HG02840 (cell line): Measurements from ENCODE around the gene SAMM50.

Experiments used
- ATAC-seq: cut with Tn5 transposase; IDR thresholded peaks from one replicate; pipeline ENCODE4 v1.9.1; 2021; ENCODE audit warnings: mild to moderate bottlenecking, moderate library complexity, moderate number of reproducible peaks; ENCODE audit not compliant: unreplicated experiment, low FRiP score

SAMM50 gene

DNA sequence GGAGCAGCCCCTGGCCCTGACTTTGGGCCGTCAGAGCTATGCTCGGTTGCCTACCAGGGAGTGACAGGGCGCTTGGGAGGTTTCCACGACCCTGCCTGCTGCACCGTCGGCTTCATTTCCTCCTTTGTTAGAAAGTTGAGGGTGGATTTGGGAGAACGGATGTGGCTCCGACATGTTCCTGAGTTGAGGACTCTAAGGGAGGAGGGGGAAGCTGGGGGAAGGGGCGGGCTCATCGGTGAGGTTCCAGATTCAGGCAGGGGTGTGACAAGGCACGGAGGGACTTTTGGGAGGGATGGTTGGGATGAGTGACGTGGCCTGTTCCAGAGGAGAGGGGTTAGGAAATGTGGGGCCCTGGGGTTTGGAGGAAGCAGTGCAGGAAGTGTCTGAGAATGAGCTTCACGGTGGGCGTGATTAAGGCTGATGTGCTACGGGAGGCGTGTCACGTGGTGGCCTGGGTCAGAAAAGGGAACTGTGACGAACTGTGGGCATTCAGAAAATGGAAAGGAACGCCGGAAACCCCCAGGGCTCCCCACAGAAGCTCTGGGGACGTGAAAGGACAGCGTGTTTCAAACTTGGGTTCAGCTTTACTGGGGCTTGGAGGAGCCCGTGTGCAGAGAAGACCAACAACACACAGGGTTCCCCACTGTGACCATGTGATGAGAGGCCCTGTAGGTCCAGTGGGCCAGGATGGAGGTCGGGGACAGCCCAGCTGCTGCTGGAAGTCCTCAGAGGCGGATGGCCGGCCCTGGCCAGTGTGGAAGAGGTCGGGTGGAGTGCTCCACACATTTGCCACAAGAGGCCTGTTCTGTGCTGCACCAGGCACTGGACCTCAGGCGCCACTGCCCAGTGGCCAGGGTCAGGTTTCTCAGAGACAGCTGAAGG lies 71.6 kb downstream of the SAMM50 start:
- peak; percentile 51 for ATAC-seq

DNA sequence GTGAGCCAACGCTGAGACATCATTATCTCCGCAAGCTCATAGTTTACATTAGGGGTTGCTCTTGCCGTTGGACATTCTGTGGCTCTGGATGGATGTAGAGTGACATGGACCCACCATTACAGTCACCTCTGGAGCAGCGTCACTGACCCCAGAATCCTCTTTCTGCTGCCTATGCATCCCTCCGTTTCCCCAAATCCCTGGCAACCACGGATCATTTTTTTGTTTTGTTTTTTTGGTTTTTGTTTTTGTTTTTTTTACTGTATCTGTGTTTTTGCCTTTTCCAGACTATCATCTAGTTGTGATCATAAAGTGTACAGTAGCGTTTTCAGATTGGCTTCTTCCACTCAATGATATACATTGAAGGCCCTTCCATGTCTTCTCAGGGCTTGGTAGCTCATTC lies 72.8 kb downstream of the SAMM50 start:
- no peak for ATAC-seq

DNA sequence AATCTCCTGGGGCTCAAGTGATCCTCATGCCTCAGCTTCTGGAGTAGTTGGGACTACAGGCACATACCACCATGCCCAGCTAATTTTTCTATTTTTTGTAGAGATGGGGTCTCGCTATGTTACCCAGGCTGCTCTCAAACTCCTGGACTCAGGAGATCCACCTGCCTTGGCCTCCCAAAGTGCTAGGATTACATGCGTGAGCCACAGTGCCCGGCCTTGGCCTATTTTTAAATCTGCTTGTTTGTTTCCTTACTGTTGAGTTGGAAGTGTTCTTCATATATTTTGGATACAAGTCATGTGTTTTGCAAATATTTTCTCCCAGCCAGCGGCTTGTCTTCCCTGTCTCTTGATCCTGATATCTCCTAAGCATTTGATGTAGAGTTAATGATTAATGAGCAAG lies 73.8 kb downstream of the SAMM50 start:
- no peak for ATAC-seq

DNA sequence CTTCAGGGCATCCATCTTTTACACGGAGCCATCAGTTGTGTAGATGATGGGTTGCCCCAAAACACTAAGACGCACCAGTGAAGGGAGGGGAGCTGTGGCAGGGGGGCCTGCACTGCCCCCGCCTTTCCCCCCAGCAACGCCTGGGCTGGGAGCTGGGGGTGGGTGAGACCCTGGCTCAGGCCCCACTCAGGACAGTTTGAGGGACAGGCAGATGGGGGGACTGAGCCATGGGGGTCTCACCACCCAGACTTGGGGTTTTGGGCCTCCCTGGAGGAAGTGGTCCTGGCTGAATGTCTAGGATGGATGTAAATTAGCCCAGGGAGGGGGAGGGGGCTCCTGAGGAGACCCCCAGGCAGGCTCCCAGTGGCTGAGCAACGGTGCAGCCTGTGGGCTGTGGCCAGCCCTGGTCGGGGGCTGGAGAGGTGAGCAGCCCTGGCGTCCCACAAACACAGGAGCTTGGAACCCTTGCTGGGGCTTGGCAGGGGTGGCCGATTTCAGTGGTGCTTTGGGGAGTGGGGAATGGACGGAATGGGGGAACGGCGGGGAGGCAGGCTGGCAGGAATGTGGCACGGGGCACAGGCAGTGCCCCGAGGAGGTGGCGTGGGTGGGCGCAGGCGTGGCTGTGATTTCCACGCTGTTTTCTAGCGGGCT lies 74.9 kb downstream of the SAMM50 start:
- ATAC-seq, result no peak

DNA sequence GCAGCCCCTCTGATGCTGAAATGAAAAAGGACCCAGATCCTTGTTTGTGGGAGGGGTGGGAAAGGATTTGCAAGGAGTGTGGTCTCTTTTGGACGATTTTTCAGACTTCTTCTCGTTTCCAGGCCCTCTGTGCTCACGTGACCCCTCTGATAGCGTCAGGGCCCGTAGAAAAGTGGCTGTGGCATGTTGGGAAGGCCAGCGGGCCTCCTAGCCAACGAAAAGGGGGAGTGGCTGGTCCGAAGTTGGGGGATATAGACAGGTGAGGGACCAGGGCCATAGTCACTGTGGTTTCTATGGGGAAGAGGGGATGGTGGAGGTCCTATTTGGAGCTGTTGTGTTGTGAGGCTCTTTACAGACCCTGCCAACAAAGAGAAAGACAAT lies 75.5 kb downstream of the SAMM50 start:
- ATAC-seq, result no peak

DNA sequence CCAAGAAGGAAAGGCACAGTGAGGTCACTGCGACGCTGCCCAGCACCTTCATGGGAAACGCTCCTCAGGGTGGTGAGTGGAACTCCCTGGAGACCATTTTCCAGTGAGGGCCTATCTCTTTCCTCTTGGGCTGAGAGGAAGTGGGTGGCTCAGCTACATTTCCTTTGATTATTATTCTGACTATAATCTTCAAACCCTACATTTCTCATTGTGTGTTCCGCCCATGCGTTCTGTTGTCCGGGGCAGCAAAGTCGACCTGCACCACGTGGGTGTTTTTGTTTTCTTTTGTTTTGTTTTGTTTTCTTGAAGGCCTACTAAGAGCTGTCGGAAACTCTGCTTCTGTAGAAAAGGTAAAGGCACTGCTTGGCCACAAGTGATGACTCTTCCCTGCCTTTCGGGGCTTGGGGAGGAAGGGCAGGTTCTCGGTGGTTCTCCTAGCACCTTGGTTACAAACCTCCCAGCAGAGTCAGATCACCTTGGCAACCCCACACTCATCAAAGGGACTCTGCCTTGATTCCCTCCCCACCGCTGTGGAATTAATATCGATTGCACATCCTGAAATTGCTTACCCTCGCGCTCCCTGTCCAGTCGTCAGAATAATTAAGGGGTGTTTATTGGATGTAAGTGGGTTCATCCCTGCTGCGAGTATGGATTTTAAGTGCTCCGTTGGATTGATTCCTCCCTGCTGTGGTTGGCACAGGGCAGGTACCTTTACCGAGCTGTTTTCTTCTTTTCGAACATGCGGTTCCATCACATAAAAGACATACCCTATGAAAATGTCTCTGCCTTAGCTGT lies 76.1 kb downstream of the SAMM50 start:
- no peak for ATAC-seq

DNA sequence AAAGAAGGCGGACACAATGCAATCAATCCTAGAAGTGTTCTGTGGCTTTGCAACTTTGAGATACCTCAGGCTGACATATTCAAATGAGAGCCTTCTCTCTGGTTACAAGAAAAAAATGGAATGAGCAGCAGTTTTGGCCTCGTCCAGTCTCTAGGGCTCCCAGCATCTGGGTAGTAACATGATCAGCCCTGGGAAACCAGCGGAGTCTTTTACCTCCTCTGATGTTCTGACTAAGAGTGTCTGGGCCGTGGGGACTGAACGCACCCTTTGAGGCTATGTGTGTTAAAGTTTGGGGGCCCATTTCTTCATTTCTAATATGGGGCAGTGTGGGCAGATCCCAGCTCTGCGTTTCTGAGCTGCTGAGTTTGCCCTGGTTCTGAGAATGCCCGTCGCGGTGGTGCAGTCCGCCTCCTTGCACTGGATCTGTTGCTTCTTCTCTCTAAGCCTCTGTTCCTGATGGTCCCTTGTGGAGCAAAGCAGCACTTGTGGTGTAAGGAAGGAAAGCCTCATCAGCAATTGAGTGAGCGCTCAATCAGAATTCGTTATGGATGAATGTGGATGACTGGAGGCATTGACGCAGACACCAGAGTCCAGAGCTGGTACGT lies 77.0 kb downstream of the SAMM50 start:
- ATAC-seq, result no peak

DNA sequence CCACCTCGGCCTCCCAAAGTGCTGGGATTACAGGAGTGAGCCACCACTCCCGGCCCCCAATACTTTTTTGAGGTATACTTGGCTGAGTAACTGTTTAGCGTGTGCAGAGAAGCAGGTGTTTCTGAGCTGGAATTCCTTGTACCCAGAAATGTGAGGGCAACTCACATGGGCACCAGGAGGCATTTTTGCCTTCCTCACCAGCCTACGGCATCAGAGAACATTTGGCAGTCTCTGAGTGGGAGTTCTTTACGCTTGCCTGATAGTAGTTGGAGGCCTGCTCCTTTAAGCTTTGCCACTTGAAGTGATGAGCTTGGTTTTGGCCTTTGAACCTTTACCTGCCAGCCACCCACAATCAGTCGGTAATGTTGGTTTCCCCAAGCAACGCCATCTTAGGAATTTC lies 78.0 kb downstream of the SAMM50 start:
- ATAC-seq, result no peak

DNA sequence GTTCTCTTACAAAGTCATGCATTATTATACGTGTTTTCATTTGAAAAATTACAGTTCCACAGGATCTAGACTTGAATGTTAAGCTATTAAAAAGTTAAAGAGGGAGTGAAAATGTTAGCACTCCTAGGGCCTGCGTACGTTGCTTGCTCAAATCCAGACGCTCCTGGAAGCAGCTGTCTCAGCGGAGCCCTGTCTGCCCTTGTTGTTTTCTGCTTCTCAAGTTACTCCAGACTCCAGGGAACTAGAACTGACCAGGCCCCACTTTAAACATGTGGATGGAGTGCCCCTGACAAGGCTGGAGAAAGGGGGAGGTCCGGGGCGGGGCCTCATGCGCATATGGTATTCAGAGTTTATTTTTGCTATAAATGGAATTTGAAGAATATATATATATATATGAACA lies 78.5 kb downstream of the SAMM50 start:
- ATAC-seq, result no peak

DNA sequence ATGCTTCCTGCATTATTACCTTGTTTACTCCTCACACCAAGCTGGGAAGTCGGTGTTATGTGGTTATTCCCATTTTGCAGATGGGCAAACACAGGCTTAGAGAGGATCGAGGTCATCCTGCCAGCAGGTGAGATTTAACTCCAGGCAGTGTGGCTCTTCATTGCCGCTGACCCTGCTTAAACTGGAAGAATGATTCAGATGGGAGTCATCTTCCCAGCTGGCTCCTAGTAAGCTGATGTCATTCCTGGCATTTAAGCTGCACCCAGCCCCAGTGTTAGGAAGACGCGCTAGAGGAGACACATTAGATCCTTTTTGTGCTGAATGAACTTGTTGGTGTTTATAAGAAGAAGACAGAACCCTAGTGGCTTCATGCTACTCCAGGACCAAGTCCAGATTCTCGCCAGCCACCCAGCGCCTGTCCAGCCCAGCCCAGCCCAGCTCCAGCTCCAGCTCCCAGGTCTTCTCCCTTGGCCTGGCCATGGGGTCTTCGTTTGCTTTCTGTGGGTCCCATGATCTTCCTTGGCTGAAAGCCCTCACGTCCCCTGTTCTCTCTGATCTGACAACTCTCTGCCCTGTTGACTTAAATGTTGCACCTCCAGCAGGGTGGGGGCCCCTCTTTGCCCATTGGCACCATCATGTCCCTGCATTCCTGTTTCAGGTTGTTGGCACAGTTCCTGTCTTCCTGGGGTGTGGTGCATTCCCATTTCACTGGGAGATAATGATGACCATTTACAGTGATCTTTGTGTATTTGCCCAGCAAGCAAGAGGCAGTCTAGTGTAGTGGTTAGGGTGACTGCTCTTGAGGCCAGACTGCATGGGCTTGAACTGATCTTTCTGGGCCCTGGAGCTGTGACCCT lies 82.5 kb downstream of the SAMM50 start:
- ATAC-seq, result no peak

DNA sequence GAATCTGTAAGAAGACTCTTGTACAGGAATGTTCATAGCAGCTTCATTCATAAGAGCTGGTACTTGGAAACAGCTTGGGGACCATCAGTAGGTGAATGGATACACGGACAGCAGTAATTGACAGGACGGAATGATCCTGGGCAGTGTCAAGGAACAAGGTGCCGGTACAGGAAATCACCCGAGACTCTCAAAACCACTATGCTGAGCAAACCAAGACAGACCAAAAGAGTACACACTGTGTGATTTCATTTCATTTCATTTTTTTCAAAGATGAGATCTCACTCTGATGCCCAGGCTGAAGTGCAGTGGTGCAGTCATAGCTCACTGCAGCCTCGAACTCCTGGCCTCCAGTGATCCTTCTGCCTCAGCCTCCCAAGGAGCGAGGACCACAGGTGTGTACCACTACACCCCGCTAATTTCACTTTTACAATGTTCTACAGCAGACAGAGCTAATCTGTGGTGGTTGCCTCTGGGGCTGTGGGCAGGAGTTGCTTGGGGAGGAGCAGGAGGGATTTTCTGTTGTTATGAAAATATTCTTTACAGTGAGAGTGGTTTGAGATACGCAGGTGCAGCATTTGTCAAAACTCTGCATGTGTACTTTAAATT lies 84.4 kb downstream of the SAMM50 start:
- ATAC-seq, result no peak

DNA sequence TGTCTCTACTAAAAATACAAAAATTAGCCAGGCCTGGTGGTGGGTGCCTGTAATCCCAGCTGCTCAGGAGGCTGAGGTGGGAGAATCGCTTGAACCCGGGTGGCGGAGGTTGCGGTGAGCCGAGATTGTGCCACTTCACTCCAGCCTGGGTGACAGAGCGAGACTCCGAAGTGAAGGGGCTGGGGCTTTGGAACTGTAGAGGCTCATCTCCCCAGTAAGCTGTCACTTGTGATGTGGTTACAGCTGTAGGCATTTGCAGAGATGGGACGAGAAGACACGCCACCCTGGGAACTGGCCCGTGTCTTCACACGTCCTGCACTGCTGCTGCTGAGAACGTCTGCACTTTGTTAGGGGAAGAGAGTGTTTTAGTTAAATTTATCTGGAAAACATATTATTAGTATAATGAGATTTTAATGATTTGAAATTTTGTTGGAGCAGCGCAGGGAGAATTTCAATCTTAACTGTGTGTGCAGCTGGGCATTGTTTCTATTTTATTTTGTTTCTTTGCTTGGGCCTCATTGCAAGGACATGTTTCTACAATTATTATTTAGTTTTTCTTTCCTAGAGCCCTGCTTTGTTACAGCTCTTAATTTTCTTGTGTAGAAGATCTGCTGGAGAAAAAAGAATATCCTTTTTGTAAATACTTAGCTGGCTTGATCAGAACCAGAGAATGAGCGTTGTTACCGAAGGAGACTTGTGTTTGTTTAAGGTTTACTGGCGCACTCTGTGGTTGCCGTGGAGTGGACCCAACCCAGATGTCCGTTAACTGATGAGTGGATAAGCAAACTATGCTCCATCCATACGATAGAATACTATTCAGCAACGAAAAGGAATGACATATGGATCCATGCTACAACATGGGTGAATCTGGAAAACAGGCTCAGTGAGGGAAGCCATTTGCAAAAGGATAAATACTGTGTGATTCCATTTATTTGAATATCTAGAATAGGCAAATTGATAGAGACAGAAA lies 87.3 kb downstream of the SAMM50 start:
- no peak for ATAC-seq

DNA sequence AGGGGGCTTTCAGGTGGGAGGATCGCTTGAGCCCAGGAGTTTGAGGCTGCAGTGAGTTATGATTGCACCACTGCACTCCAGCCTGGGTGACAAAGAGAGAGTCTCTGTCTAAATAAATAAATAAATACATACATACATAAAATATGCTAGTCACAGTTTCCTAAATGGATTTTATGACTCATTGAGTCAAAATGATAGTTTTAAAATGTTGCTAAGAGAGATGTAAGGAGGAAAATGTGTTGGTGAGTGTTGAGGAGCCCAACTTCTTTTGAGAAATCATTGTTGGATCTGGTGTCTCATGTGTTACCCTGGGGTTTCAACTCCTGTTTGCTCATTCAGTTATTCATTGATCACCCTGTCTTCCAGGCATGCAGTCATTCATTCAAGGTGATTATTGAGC lies 89.9 kb downstream of the SAMM50 start:
- no peak for ATAC-seq
